ENCODE measurements around the gene SPG11.
A peak's percentile ranks its signal among the peaks of the same experiment; 100 is the strongest.
"Not testable (repeated sequence)": the region's sequence is repeated elsewhere in the genome, so short reads cannot be mapped to it uniquely, and the experiment has no call there.

The SPG11 gene

GRCh38 chr15:44633603-44634002 is 29.9 kb downstream of the SPG11 start:
- Mint-ChIP-seq H3K27me3 (no peaks in the 10 kb centered on the region), H3K27ac (no peak overlapping the region), H3K9me3 (no peaks in the 10 kb centered on the region), H3K4me3 (no peak overlapping the region), H3K4me1 (ENCODE audit: low read depth) (no peaks in the 10 kb centered on the region), H3K36me3 (ENCODE audit: low read depth) (peaks cover 87% of the 10 kb centered on the region)
- intact Hi-C loops (cut with micrococcal nuclease), result no loop called here

GRCh38 chr15:44625286-44625685 is 38.2 kb downstream of the SPG11 start:
- H3K27me3 Mint-ChIP-seq; H3K4me1 Mint-ChIP-seq (ENCODE audit: low read depth); H3K4me3 Mint-ChIP-seq; intact Hi-C loops (cut with micrococcal nuclease): not testable (repeated sequence)
- Mint-ChIP-seq H3K9me3 (peaks cover 17% of the 10 kb centered on the region), H3K27ac (peak overlapping the region; percentile 58), H3K36me3 (ENCODE audit: low read depth) (peaks cover 100% of the 10 kb centered on the region)

GRCh38 chr15:44623178-44623577 is 40.3 kb downstream of the SPG11 start:
- intact Hi-C loops (cut with micrococcal nuclease), result no loop called here
- no peaks in the 10 kb centered on the region for H3K27me3 Mint-ChIP-seq
- peaks cover 99% of the 10 kb centered on the region for H3K36me3 Mint-ChIP-seq (ENCODE audit: low read depth)
- no peak overlapping the region for H3K27ac Mint-ChIP-seq
- peaks cover 7% of the 10 kb centered on the region for H3K4me1 Mint-ChIP-seq (ENCODE audit: low read depth)
- H3K9me3 Mint-ChIP-seq, result peaks cover 17% of the 10 kb centered on the region
- no peak overlapping the region for H3K4me3 Mint-ChIP-seq

GRCh38 chr15:44620081-44620480 is 43.4 kb downstream of the SPG11 start:
- no peak overlapping the region for H3K4me3 Mint-ChIP-seq
- H3K9me3 Mint-ChIP-seq, result peaks cover 1% of the 10 kb centered on the region
- peaks cover 99% of the 10 kb centered on the region for H3K36me3 Mint-ChIP-seq (ENCODE audit: low read depth)
- no peak overlapping the region for H3K27ac Mint-ChIP-seq
- intact Hi-C loops (cut with micrococcal nuclease), result no loop called here
- H3K4me1 Mint-ChIP-seq (ENCODE audit: low read depth), result peaks cover 2% of the 10 kb centered on the region
- no peaks in the 10 kb centered on the region for H3K27me3 Mint-ChIP-seq

GRCh38 chr15:44616974-44617373 is 46.5 kb downstream of the SPG11 start:
- H3K27me3 Mint-ChIP-seq, result no peaks in the 10 kb centered on the region
- H3K9me3 Mint-ChIP-seq, result no peaks in the 10 kb centered on the region
- peaks cover 97% of the 10 kb centered on the region for H3K36me3 Mint-ChIP-seq (ENCODE audit: low read depth)
- no peak overlapping the region for H3K4me3 Mint-ChIP-seq
- H3K4me1 Mint-ChIP-seq (ENCODE audit: low read depth), result no peaks in the 10 kb centered on the region
- H3K27ac Mint-ChIP-seq, result no peak overlapping the region
- intact Hi-C loops (cut with micrococcal nuclease), result no loop called here

GRCh38 chr15:44606740-44607139 is 56.7 kb downstream of the SPG11 start:
- H3K4me1 Mint-ChIP-seq (ENCODE audit: low read depth), result no peaks in the 10 kb centered on the region
- no peaks in the 10 kb centered on the region for H3K9me3 Mint-ChIP-seq
- no peaks in the 10 kb centered on the region for H3K27me3 Mint-ChIP-seq
- intact Hi-C loops (cut with micrococcal nuclease), result no loop called here
- H3K27ac Mint-ChIP-seq, result no peak overlapping the region
- H3K4me3 Mint-ChIP-seq, result no peak overlapping the region
- peaks cover 89% of the 10 kb centered on the region for H3K36me3 Mint-ChIP-seq (ENCODE audit: low read depth)

GRCh38 chr15:44603126-44603525 is 60.3 kb downstream of the SPG11 start:
- H3K27ac Mint-ChIP-seq, result no peak overlapping the region
- no peaks in the 10 kb centered on the region for H3K9me3 Mint-ChIP-seq
- H3K4me1 Mint-ChIP-seq (ENCODE audit: low read depth), result no peaks in the 10 kb centered on the region
- no peaks in the 10 kb centered on the region for H3K27me3 Mint-ChIP-seq
- no peak overlapping the region for H3K4me3 Mint-ChIP-seq
- intact Hi-C loops (cut with micrococcal nuclease), result no loop called here
- peaks cover 83% of the 10 kb centered on the region for H3K36me3 Mint-ChIP-seq (ENCODE audit: low read depth)

GRCh38 chr15:44598892-44599291 is 64.6 kb downstream of the SPG11 start:
- Mint-ChIP-seq H3K9me3 (no peaks in the 10 kb centered on the region), H3K27me3 (no peaks in the 10 kb centered on the region), H3K4me3 (no peak overlapping the region), H3K36me3 (ENCODE audit: low read depth) (peaks cover 90% of the 10 kb centered on the region), H3K27ac (no peak overlapping the region), H3K4me1 (ENCODE audit: low read depth) (no peaks in the 10 kb centered on the region)
- intact Hi-C loops (cut with micrococcal nuclease), result loop anchor here (10.0 kb wide), 2 partner anchors 56 to 136 kb away; partner anchors contain the start of gene TRIM69

GRCh38 chr15:44598066-44598465 is 65.4 kb downstream of the SPG11 start:
- Mint-ChIP-seq H3K4me3 (no peak overlapping the region), H3K27ac (no peak overlapping the region), H3K4me1 (ENCODE audit: low read depth) (no peaks in the 10 kb centered on the region)

GRCh38 chr15:44596511-44597010 is 66.9 kb downstream of the SPG11 start:
- intact Hi-C loops (cut with micrococcal nuclease), result loop anchor here (10.0 kb wide), 2 partner anchors 58 to 138 kb away; partner anchors contain the start of gene TRIM69
- Mint-ChIP-seq H3K4me1 (ENCODE audit: low read depth) (no peaks in the 10 kb centered on the region), H3K36me3 (ENCODE audit: low read depth) (peaks cover 87% of the 10 kb centered on the region), H3K27me3 (no peaks in the 10 kb centered on the region), H3K27ac (no peak overlapping the region), H3K9me3 (no peaks in the 10 kb centered on the region), H3K4me3 (no peak overlapping the region)

More at GRCh38 chr15:44598066-44598465, 65.4 kb downstream of the SPG11 start:
- no peaks in the 10 kb centered on the region for H3K9me3 Mint-ChIP-seq
- intact Hi-C loops (cut with micrococcal nuclease), result loop anchor here (10.0 kb wide), 2 partner anchors 57 to 137 kb away; partner anchors contain the start of gene TRIM69
- H3K27me3 Mint-ChIP-seq, result no peaks in the 10 kb centered on the region
- H3K36me3 Mint-ChIP-seq (ENCODE audit: low read depth), result peaks cover 90% of the 10 kb centered on the region

GRCh38 chr15:44595656-44596510 is 67.6 kb downstream of the SPG11 start:
- Mint-ChIP-seq H3K9me3 (no peaks in the 10 kb centered on the region), H3K4me3 (no peak overlapping the region), H3K27ac (no peak overlapping the region), H3K27me3 (no peaks in the 10 kb centered on the region), H3K4me1 (ENCODE audit: low read depth) (no peaks in the 10 kb centered on the region), H3K36me3 (ENCODE audit: low read depth) (peaks cover 87% of the 10 kb centered on the region)
- intact Hi-C loops (cut with micrococcal nuclease), result loop anchor here (10.0 kb wide), 2 partner anchors 59 to 139 kb away; partner anchors contain the start of gene TRIM69

- Mint-ChIP-seq H3K9me3 (no peaks in the 10 kb centered on the region), H3K36me3 (ENCODE audit: low read depth) (peaks cover 88% of the 10 kb centered on the region), H3K27me3 (no peaks in the 10 kb centered on the region), H3K4me1 (ENCODE audit: low read depth) (no peaks in the 10 kb centered on the region), H3K4me3 (no peak overlapping the region), H3K27ac (no peak overlapping the region)
- intact Hi-C loops (cut with micrococcal nuclease), result loop anchor here (10.0 kb wide), 2 partner anchors 60 to 140 kb away; partner anchors contain the start of gene TRIM69
These were observed 68.2 kb downstream of the SPG11 start for GRCh38 chr15:44595246-44595645.

- no peak overlapping the region for H3K27ac Mint-ChIP-seq
- H3K4me1 Mint-ChIP-seq (ENCODE audit: low read depth), result no peaks in the 10 kb centered on the region
- peaks cover 97% of the 10 kb centered on the region for H3K36me3 Mint-ChIP-seq (ENCODE audit: low read depth)
- no peaks in the 10 kb centered on the region for H3K27me3 Mint-ChIP-seq
- no peaks in the 10 kb centered on the region for H3K9me3 Mint-ChIP-seq
- H3K4me3 Mint-ChIP-seq, result no peak overlapping the region
- intact Hi-C loops (cut with micrococcal nuclease), result loop anchor here (10.0 kb wide), 2 partner anchors 62 to 142 kb away; partner anchors contain the start of gene TRIM69
These were observed 70.3 kb downstream of the SPG11 start for GRCh38 chr15:44593042-44593736.

- Mint-ChIP-seq H3K4me1 (ENCODE audit: low read depth) (no peaks in the 10 kb centered on the region), H3K27ac (no peak overlapping the region), H3K36me3 (ENCODE audit: low read depth) (peaks cover 97% of the 10 kb centered on the region), H3K9me3 (no peaks in the 10 kb centered on the region), H3K4me3 (no peak overlapping the region), H3K27me3 (no peaks in the 10 kb centered on the region)
- intact Hi-C loops (cut with micrococcal nuclease), result loop anchor here (10.0 kb wide), 2 partner anchors 63 to 143 kb away; partner anchors contain the start of gene TRIM69
These were observed 72.1 kb downstream of the SPG11 start for GRCh38 chr15:44591326-44591725.
